ENCODE data around the gene FGD2. TPM values are rescaled to one million over a fixed set of nuclear protein-coding genes. Genes with fewer than 3 reads are reported as not detected.

Gene FGD2
- total RNA-seq, 1 experiment from 2014 or later, result 0.44 TPM

- H3K79me2 ChIP-seq (ENCODE audit: low read length), result no peaks in the 10 kb centered on the region
- no peaks in the 10 kb centered on the region for H3K9me2 ChIP-seq (replicated peaks; ENCODE audit: low read length)
- intact Hi-C loops (cut with micrococcal nuclease), result no loop called here
- no peak for DNase-seq
- no peak for TF ChIP-seq CTCF (conservative IDR thresholded peaks at IDR 0.05; ENCODE audit: low read depth, low read length)
- no peak for TF ChIP-seq EZH2phosphoT487 (IDR thresholded peaks at IDR 0.05; ENCODE audit: borderline replicate concordance, low read length)
- TF ChIP-seq EZH2 (IDR thresholded peaks at IDR 0.05; ENCODE audit: low read length, unreplicated experiment), result no peak
- no peak for ATAC-seq
- POLR2A ChIA-PET (ENCODE audit: unreplicated experiment), result no interaction called here
- H3K4me3 ChIP-seq (ENCODE audit: low read length), result no peak overlapping the region
- no peaks in the 10 kb centered on the region for H3K9me3 ChIP-seq (ENCODE audit: low read length)
- CTCF ChIA-PET, result no interaction called here
- H3K9ac ChIP-seq (ENCODE audit: low read length), result no peak overlapping the region
- H3K4me2 ChIP-seq (ENCODE audit: low read length), result no peak overlapping the region
- no TSS peak for BruUV-seq (replicated peaks)
- no peak overlapping the region for H2AFZ ChIP-seq (ENCODE audit: low read length)
- no peaks in the 10 kb centered on the region for H3F3A ChIP-seq (ENCODE audit: low read length, unreplicated experiment)
- H3K36me3 ChIP-seq (ENCODE audit: low read depth, low read length), result peaks cover 50% of the 10 kb centered on the region
- no peaks in the 10 kb centered on the region for H3K4me1 ChIP-seq (ENCODE audit: insufficient read depth, low read length)
- no peak overlapping the region for H3K27ac ChIP-seq (ENCODE audit: low read length)
- no peaks in the 10 kb centered on the region for H4K20me1 ChIP-seq (ENCODE audit: low read length)
- no peaks in the 10 kb centered on the region for H3K27me3 ChIP-seq (ENCODE audit: low read length)
Measured at GRCh38 chr6:36967301-36967700, 38.2 kb upstream of the FGD2 start.

DNA sequence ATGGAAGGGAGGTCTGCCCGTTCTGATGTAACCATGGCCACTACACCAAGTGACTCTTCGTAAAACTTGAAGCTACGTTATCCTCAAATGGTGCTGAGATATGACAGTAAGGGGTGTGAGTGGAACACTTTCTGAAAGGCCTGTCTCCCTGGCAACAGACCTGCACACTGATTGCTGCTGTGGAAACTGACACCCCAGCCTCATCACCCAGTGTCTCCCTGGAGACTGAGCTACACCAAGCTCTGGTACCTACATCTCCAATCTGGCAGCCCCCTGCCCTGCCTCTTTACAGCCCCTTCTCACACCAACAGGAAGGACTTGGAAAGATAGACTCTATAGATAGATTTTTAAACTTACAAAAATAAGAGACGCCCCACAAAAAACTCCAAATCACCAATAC, 37.7 kb upstream of the FGD2 start:
- intact Hi-C loops (cut with micrococcal nuclease), result no loop called here
- H3K9me2 ChIP-seq (replicated peaks; ENCODE audit: low read length), result no peaks in the 10 kb centered on the region

More for the DNA sequence above, 37.7 kb upstream of the FGD2 start:
- Histone ChIP-seq H3K27ac (ENCODE audit: low read length) (no peak overlapping the region), H3K4me3 (ENCODE audit: low read length) (no peak overlapping the region), H3K4me1 (ENCODE audit: insufficient read depth, low read length) (no peaks in the 10 kb centered on the region), H3K9ac (ENCODE audit: low read length) (no peak overlapping the region), H3K27me3 (ENCODE audit: low read length) (no peaks in the 10 kb centered on the region), H3K9me3 (ENCODE audit: low read length) (no peaks in the 10 kb centered on the region), H3K4me2 (ENCODE audit: low read length) (no peak overlapping the region), H2AFZ (ENCODE audit: low read length) (no peak overlapping the region), H3K36me3 (ENCODE audit: low read depth, low read length) (peaks cover 54% of the 10 kb centered on the region), H4K20me1 (ENCODE audit: low read length) (no peaks in the 10 kb centered on the region), H3F3A (ENCODE audit: low read length, unreplicated experiment) (no peaks in the 10 kb centered on the region), H3K79me2 (ENCODE audit: low read length) (no peaks in the 10 kb centered on the region)
- CTCF ChIA-PET, result no interaction called here
- POLR2A ChIA-PET (ENCODE audit: unreplicated experiment), result no interaction called here
- TF ChIP-seq EZH2phosphoT487 (IDR thresholded peaks at IDR 0.05; ENCODE audit: borderline replicate concordance, low read length) (no peak), EZH2 (IDR thresholded peaks at IDR 0.05; ENCODE audit: low read length, unreplicated experiment) (no peak), CTCF (conservative IDR thresholded peaks at IDR 0.05; ENCODE audit: low read depth, low read length) (no peak)
- ATAC-seq, result no peak
- BruUV-seq (replicated peaks), result no TSS peak
- DNase-seq, result no peak
